ENCODE results near the gene RASGRP4.

The RASGRP4 gene

GRCh38 chr19:38389957-38390924 is 35.8 kb downstream of the RASGRP4 start:
- Histone ChIP-seq H3K36me3 (ENCODE audit: insufficient read depth, low read length) (no peaks in the 10 kb centered on the region), H3K4me3 (no peak overlapping the region), H3K27ac (no peak overlapping the region), H3K9me3 (ENCODE audit: low read depth, low read length) (no peaks in the 10 kb centered on the region), H3K9ac (ENCODE audit: insufficient read length) (no peak overlapping the region)
- TF ChIP-seq FOXP2 (optimal IDR thresholded peaks at IDR 0.05; ENCODE audit: control extremely low read depth, extremely low read length, insufficient read depth) (no peak), POLR2AphosphoS5 (IDR thresholded peaks at IDR 0.05; ENCODE audit: borderline replicate concordance, low read depth, low read length) (no peak), EZH2 (IDR thresholded peaks at IDR 0.05) (no peak)
- no peak for DNase-seq (ENCODE audit: low read depth, low spot score)

GRCh38 chr19:38389101-38389925 is 36.7 kb downstream of the RASGRP4 start:
- Histone ChIP-seq H3K27ac (no peak overlapping the region), H3K36me3 (ENCODE audit: insufficient read depth, low read length) (no peaks in the 10 kb centered on the region), H3K9me3 (ENCODE audit: low read depth, low read length) (no peaks in the 10 kb centered on the region), H3K9ac (ENCODE audit: insufficient read length) (peak overlapping the region; percentile 55), H3K4me3 (peak overlapping the region; percentile 97)
- no peak for TF ChIP-seq FOXP2 (optimal IDR thresholded peaks at IDR 0.05; ENCODE audit: control extremely low read depth, extremely low read length, insufficient read depth)
- TF ChIP-seq POLR2AphosphoS5 (IDR thresholded peaks at IDR 0.05; ENCODE audit: borderline replicate concordance, low read depth, low read length): no peak
- TF ChIP-seq EZH2 (IDR thresholded peaks at IDR 0.05): no peak
- DNase-seq (ENCODE audit: low read depth, low spot score): no peak

GRCh38 chr19:38388349-38389100 is 37.5 kb downstream of the RASGRP4 start, which contains the start of gene SPRED3:
SPRED3 (plus strand) TSS chr19:38388697; CDS start chr19:38390303, 1,606 bp downstream.
- Histone ChIP-seq H3K9ac (ENCODE audit: insufficient read length) (peak within 1 kb of the TSS; percentile 57), H3K36me3 (ENCODE audit: insufficient read depth, low read length) (no peaks in the 10 kb centered on the region), H3K4me3 (peak within 1 kb of the TSS; percentile 97), H3K27ac (0 out of 2 replicates have a peak within 1 kb of the TSS, but pooled peaks have one; percentile 16), H3K9me3 (ENCODE audit: low read depth, low read length) (no peaks in the 10 kb centered on the region)
- no peak for DNase-seq (ENCODE audit: low read depth, low spot score)
- no peak for TF ChIP-seq EZH2 (IDR thresholded peaks at IDR 0.05)
- no peak for TF ChIP-seq FOXP2 (optimal IDR thresholded peaks at IDR 0.05; ENCODE audit: control extremely low read depth, extremely low read length, insufficient read depth)
- no peak for TF ChIP-seq POLR2AphosphoS5 (IDR thresholded peaks at IDR 0.05; ENCODE audit: borderline replicate concordance, low read depth, low read length)

GRCh38 chr19:38387550-38388348 is 38.3 kb downstream of the RASGRP4 start, which contains the start of gene GGN:
GGN (minus strand) TSS chr19:38388034; CDS start chr19:38387261, 773 bp downstream.
- DNase-seq (ENCODE audit: low read depth, low spot score): peak; percentile 91
- Histone ChIP-seq H3K36me3 (ENCODE audit: insufficient read depth, low read length) (peaks cover 5% of the 10 kb centered on the region; the same call in 1 of the 2 replicates), H3K9me3 (ENCODE audit: low read depth, low read length) (no peaks in the 10 kb centered on the region), H3K4me3 (peak within 1 kb of the TSS; percentile 97), H3K27ac (0 out of 2 replicates have a peak within 1 kb of the TSS, but pooled peaks have one; percentile 16), H3K9ac (ENCODE audit: insufficient read length) (peak within 1 kb of the TSS; percentile 57)
- TF ChIP-seq EZH2 (IDR thresholded peaks at IDR 0.05) (no peak), FOXP2 (optimal IDR thresholded peaks at IDR 0.05; ENCODE audit: control extremely low read depth, extremely low read length, insufficient read depth) (no peak), POLR2AphosphoS5 (IDR thresholded peaks at IDR 0.05; ENCODE audit: borderline replicate concordance, low read depth, low read length) (no peak)

- TF ChIP-seq POLR2AphosphoS5 (IDR thresholded peaks at IDR 0.05; ENCODE audit: borderline replicate concordance, low read depth, low read length) (no peak), EZH2 (IDR thresholded peaks at IDR 0.05) (no peak), FOXP2 (optimal IDR thresholded peaks at IDR 0.05; ENCODE audit: control extremely low read depth, extremely low read length, insufficient read depth) (no peak)
- H3K9ac ChIP-seq (ENCODE audit: insufficient read length): no peak overlapping the region
- no peak overlapping the region for H3K27ac ChIP-seq
- H3K9me3 ChIP-seq (ENCODE audit: low read depth, low read length): no peaks in the 10 kb centered on the region
- H3K4me3 ChIP-seq: peak overlapping the region; percentile 97
- H3K36me3 ChIP-seq (ENCODE audit: insufficient read depth, low read length): peaks cover 9% of the 10 kb centered on the region; the same call in 1 of the 2 replicates
- DNase-seq (ENCODE audit: low read depth, low spot score): no peak
Measured at GRCh38 chr19:38386971-38387549, 39.0 kb downstream of the RASGRP4 start.

- DNase-seq (ENCODE audit: low read depth, low spot score): no peak
- Histone ChIP-seq H3K4me3 (no peak overlapping the region), H3K9me3 (ENCODE audit: low read depth, low read length) (no peaks in the 10 kb centered on the region), H3K9ac (ENCODE audit: insufficient read length) (no peak overlapping the region), H3K27ac (no peak overlapping the region), H3K36me3 (ENCODE audit: insufficient read depth, low read length) (peaks cover 15% of the 10 kb centered on the region; the same call in 1 of the 2 replicates)
- TF ChIP-seq EZH2 (IDR thresholded peaks at IDR 0.05) (no peak), POLR2AphosphoS5 (IDR thresholded peaks at IDR 0.05; ENCODE audit: borderline replicate concordance, low read depth, low read length) (no peak), FOXP2 (optimal IDR thresholded peaks at IDR 0.05; ENCODE audit: control extremely low read depth, extremely low read length, insufficient read depth) (no peak)
Measured at GRCh38 chr19:38386300-38386970, 39.6 kb downstream of the RASGRP4 start.
